ENCODE measurements around the gene CTDSP2.
A peak's percentile ranks its signal among the peaks of the same experiment; 100 is the strongest.

DNA sequence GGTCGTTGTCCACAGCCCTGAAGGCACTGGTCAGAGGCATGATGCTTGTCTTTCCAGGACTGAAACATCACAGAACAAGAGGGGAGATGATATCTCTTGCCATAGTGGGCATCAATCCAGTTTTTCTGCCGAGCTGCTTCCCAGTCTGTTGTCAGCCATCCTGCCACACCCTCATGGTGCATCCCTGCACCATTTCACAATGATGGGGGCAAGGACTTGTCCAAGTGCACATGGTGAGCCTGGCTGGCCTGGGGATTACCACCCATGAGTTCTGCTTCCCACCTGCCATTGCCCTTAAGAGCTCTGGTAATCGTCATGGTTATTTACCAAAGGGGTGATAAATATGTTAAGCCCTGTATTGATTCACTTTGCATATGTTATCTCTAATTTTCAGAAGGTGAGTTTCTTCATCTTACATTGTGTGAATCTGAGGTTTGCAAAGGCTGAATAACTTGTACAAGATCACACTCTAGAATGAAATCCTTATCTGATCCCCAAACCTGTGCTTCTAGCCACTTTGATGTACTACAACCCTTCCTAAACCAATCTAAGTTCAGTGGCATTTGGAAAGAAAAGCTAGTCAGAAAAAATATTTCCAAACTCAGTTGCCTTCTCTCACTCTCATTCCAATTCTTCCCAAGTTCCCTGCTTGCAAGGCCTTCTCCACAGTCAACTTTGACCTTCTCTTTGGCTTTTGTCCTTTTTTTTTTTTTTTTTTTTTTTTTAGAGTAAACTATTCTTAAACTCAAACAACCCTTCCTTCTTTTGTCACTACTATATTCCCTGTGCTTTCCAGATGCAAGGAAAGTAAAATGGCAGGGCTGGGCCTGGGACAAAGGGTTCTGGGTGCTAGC, 30.3 kb downstream of the CTDSP2 start:
- TF ChIP-seq CTCF (IDR thresholded peaks at IDR 0.05) (no peak), POLR2A (IDR thresholded peaks at IDR 0.05) (no peak), POLR2AphosphoS5 (IDR thresholded peaks at IDR 0.05) (peak; percentile 37), EP300 (IDR thresholded peaks at IDR 0.05) (no peak)

All from gastroesophageal sphincter (tissue), 3 donors.